Measurements from ENCODE around the gene CHD9NB.
A peak's percentile ranks its signal among the peaks of the same experiment; 100 is the strongest.

DNA sequence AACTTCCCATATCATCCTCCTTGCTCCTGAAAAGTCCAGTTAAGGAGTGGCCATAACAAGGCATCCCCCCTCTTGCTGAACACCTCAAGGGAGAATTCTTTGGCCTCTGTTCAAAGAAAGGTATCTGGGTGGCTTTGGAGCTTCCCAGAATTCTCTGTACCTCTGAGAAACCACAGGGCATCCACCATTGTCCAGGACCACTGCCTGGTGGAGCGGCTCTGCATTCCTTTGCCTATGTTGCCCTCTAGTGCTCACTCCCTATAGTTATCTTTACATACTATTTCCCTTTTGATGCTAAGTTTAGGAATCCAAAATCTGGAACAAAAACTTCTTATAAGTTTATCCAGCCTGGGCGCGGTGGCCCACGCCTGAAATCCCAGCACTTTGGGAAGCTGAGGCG lies 30.3 kb downstream of the CHD9NB start:
- peak; percentile 8 to 65 (median 49) for TF ChIP-seq CTCF (IDR thresholded peaks at IDR 0.05)
- no peak for TF ChIP-seq POLR2AphosphoS5 (IDR thresholded peaks at IDR 0.05)
- TF ChIP-seq POLR2A (IDR thresholded peaks at IDR 0.05), result no peak

Data from breast epithelium (tissue), 3 donors.